PC-3 (cell line): Measurements from ENCODE around the gene UMAD1. TPM values are rescaled to one million over a fixed set of nuclear protein-coding genes. Genes with fewer than 3 reads are reported as not detected.

Experiments used
- ATAC-seq: fragments of 200-7000 bp; cut with Tn5 transposase; 2 replicates; pipeline ENCODE4 v1.9.1; 2020; ENCODE audit warnings: mild to moderate bottlenecking, moderate library complexity
- BruUV-seq: library from RNA; stranded (reverse); fragments of 400-500 nt; replicated peaks from 2 replicates; lab custom pipeline; 2021; lab: Mats Ljungman, UMichigan
- CTCF ChIA-PET: fragments of 300-600 bp; sonication (Branson Sonifier 250); formaldehyde crosslinking; loops from one replicate; lab custom pipeline; 2022; ENCODE audit warnings: antibody characterized with exemption; lab: Charles Lee
- POLR2A ChIA-PET: fragments of 300-600 bp; sonication (Branson Sonifier 250); formaldehyde crosslinking; loops from one replicate; lab custom pipeline; 2022; ENCODE audit warnings: antibody characterized with exemption; ENCODE audit not compliant: unreplicated experiment; lab: Charles Lee
- DNase-seq: peaks from one replicate; pipeline ENCODE4 v3.0.0-alpha.2; 2015
- H2AFZ ChIP-seq: fragments of 300-600 bp; sonication (generic); 2 replicates; pipeline ENCODE4 v1.6.0; 2016; ENCODE audit warnings: antibody characterized with exemption, low read length
- H3F3A ChIP-seq: fragments of 300-600 bp; sonication (generic); one replicate; pipeline ENCODE4 v1.6.0; 2017; ENCODE audit warnings: antibody characterized with exemption, low read length, control low read depth, mild to moderate bottlenecking; ENCODE audit not compliant: unreplicated experiment
- H3K27ac ChIP-seq: fragments of 300-600 bp; sonication (generic); 2 replicates; pipeline ENCODE4 v1.5.1; 2016; ENCODE audit warnings: mild to moderate bottlenecking, low read length
- H3K27me3 ChIP-seq: fragments of 300-600 bp; sonication (generic); 2 replicates; pipeline ENCODE4 v1.6.1; 2016; ENCODE audit warnings: low read length, mixed read lengths
- H3K36me3 ChIP-seq: fragments of 300-600 bp; sonication (generic); 2 replicates; pipeline ENCODE4 v1.6.1; 2016; ENCODE audit warnings: low read depth, mixed run types, low read length, mixed read lengths
- H3K4me1 ChIP-seq: fragments of 300-600 bp; sonication (generic); 2 replicates; pipeline ENCODE4 v1.5.1; 2016; ENCODE audit warnings: low read length; ENCODE audit not compliant: insufficient read depth
- H3K4me2 ChIP-seq: fragments of 300-600 bp; sonication (generic); 2 replicates; pipeline ENCODE4 v1.6.0; 2016; ENCODE audit warnings: low read length
- H3K4me3 ChIP-seq: fragments of 300-600 bp; sonication (generic); 2 replicates; pipeline ENCODE4 v1.5.1; 2016; ENCODE audit warnings: mild to moderate bottlenecking, low read length, mixed read lengths
- H3K79me2 ChIP-seq: fragments of 300-600 bp; sonication (generic); 2 replicates; pipeline ENCODE4 v1.6.1; 2017; ENCODE audit warnings: low read length, mixed read lengths
- H3K9ac ChIP-seq: fragments of 300-600 bp; sonication (generic); 2 replicates; pipeline ENCODE4 v1.6.0; 2016; ENCODE audit warnings: mild to moderate bottlenecking, low read length
- H3K9me2 ChIP-seq: fragments of 300-600 bp; sonication (generic); replicated peaks from 2 replicates; pipeline ENCODE4 v1.6.1; 2016; ENCODE audit warnings: mixed run types, low read length, mixed read lengths
- H3K9me3 ChIP-seq: fragments of 300-600 bp; sonication (generic); 2 replicates; pipeline ENCODE4 v1.6.1; 2016; ENCODE audit warnings: low read length, mixed read lengths
- H4K20me1 ChIP-seq: fragments of 300-600 bp; sonication (generic); 2 replicates; pipeline ENCODE4 v1.6.1; 2016; ENCODE audit warnings: low read length, mixed read lengths
- CTCF ChIP-seq: fragments of 300-600 bp; sonication (generic); conservative IDR thresholded peaks from 2 replicates; pipeline ENCODE4 v1.5.1; 2017; ENCODE audit warnings: antibody characterized with exemption, low read depth, mild to moderate bottlenecking, low read length
- EZH2 ChIP-seq: fragments of 300-600 bp; sonication (generic); IDR thresholded peaks from one replicate; pipeline ENCODE4 v1.6.1; 2017; ENCODE audit warnings: antibody characterized with exemption, mild to moderate bottlenecking, low read length; ENCODE audit not compliant: unreplicated experiment
- EZH2phosphoT487 ChIP-seq: fragments of 300-600 bp; sonication (generic); IDR thresholded peaks from 2 replicates; pipeline ENCODE4 v1.6.1; 2018; ENCODE audit warnings: mild to moderate bottlenecking, antibody characterized with exemption, low read length, borderline replicate concordance
- intact Hi-C: fragments of 100-400 bp; cut with micrococcal nuclease; formaldehyde crosslinking; loops from 2 replicates; pipeline ENCODE4 v1.9.0; 2023
- total RNA-seq: library from RNA; depleted of rRNA; stranded (reverse); fragments of >200 nt; gene quantifications from 2 replicates; pipeline ENCODE4 v1.2.3, GENCODE V29; 2014

Gene UMAD1
- total RNA-seq, 1 experiment from 2014 or later, result 8.9 TPM

- Histone ChIP-seq H3K4me3 (no peak overlapping the region), H3K27me3 (no peaks in the 10 kb centered on the region), H3K9me2 (no peaks in the 10 kb centered on the region), H3K79me2 (no peaks in the 10 kb centered on the region), H3K4me1 (no peaks in the 10 kb centered on the region), H4K20me1 (no peaks in the 10 kb centered on the region), H3F3A (no peaks in the 10 kb centered on the region), H3K9me3 (no peaks in the 10 kb centered on the region), H2AFZ (no peak overlapping the region), H3K9ac (no peak overlapping the region), H3K36me3 (no peaks in the 10 kb centered on the region), H3K27ac (no peak overlapping the region), H3K4me2 (no peak overlapping the region)
- ChIA-PET CTCF (no interaction called here), POLR2A (no interaction called here)
- ATAC-seq, result no peak
- no peak for DNase-seq
- TF ChIP-seq CTCF (no peak), EZH2phosphoT487 (no peak), EZH2 (no peak)
- intact Hi-C loops, result no loop called here
- no TSS peak for BruUV-seq
These were observed 20.3 kb upstream of the UMAD1 start for GRCh38 chr7:7620236-7620635.

GRCh38 chr7:7620644-7621210 is 19.8 kb upstream of the UMAD1 start:
- H3K9me3 ChIP-seq, result no peaks in the 10 kb centered on the region
- H3K27me3 ChIP-seq, result no peaks in the 10 kb centered on the region
- H3F3A ChIP-seq, result no peaks in the 10 kb centered on the region
- no peak overlapping the region for H3K4me3 ChIP-seq
- no peak for ATAC-seq
- no peaks in the 10 kb centered on the region for H3K9me2 ChIP-seq
- no peaks in the 10 kb centered on the region for H4K20me1 ChIP-seq
- H3K4me2 ChIP-seq, result no peak overlapping the region
- no TSS peak for BruUV-seq
- H3K36me3 ChIP-seq, result no peaks in the 10 kb centered on the region
- H3K9ac ChIP-seq, result no peak overlapping the region
- TF ChIP-seq EZH2 (no peak), EZH2phosphoT487 (no peak), CTCF (no peak)
- no peaks in the 10 kb centered on the region for H3K79me2 ChIP-seq
- H3K4me1 ChIP-seq, result no peaks in the 10 kb centered on the region
- no peak overlapping the region for H3K27ac ChIP-seq
- intact Hi-C loops, result no loop called here
- H2AFZ ChIP-seq, result no peak overlapping the region
- ChIA-PET POLR2A (no interaction called here), CTCF (no interaction called here)
- DNase-seq, result no peak

GRCh38 chr7:7628476-7628875 is 12.1 kb upstream of the UMAD1 start:
- ATAC-seq (no peak), DNase-seq (no peak)
- Histone ChIP-seq H3K27me3 (no peaks in the 10 kb centered on the region), H3K9ac (no peak overlapping the region), H3K4me2 (no peak overlapping the region), H3K4me1 (no peaks in the 10 kb centered on the region), H3F3A (no peaks in the 10 kb centered on the region), H3K4me3 (no peak overlapping the region), H3K79me2 (no peaks in the 10 kb centered on the region), H3K9me2 (no peaks in the 10 kb centered on the region), H4K20me1 (no peaks in the 10 kb centered on the region), H3K9me3 (no peaks in the 10 kb centered on the region), H3K27ac (no peak overlapping the region), H3K36me3 (no peaks in the 10 kb centered on the region), H2AFZ (no peak overlapping the region)
- no peak for TF ChIP-seq EZH2phosphoT487
- TF ChIP-seq EZH2, result no peak
- TF ChIP-seq CTCF, result no peak
- POLR2A ChIA-PET, result no interaction called here
- no TSS peak for BruUV-seq
- intact Hi-C loops, result no loop called here
- CTCF ChIA-PET, result no interaction called here
